DMS 273 (cell line): Measurements from ENCODE around the gene RPL9.
"Not testable (repeated sequence)": the region's sequence is repeated elsewhere in the genome, so short reads cannot be mapped to it uniquely, and the experiment has no call there.

ENCODE experiments used
- DNase-seq: peaks from one replicate; lab custom pipeline; 2025; ENCODE audit not compliant: unreplicated experiment; lab: John Stamatoyannopoulos, UW

Gene RPL9

GRCh38 chr4:39427520-39428114 lies 31.1 kb downstream of the RPL9 start:
- DNase-seq: no peak

DNA sequence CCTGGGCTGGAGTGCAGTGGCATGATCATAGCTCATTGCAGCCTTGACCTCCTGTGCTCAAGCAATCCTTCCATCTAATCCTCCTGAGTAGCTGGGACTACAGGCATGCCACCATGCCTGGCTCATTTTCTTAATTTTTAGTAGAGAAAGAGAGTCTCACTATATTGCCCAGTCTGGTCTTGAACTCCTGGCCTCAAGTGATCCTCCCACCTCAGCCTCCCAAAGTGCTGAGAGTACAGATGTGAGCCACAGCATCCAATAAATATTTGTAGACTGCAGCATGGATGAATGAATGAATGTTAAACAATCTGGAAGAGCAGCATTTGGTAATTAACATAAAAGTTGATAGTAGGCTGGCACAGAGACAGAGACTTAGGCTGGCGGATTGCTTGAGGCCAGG lies 32.0 kb downstream of the RPL9 start:
- DNase-seq: no peak

- DNase-seq: not testable (repeated sequence)
Observed at GRCh38 chr4:39425297-39425696, 33.4 kb downstream of the RPL9 start.

GRCh38 chr4:39422247-39422646 lies 36.5 kb downstream of the RPL9 start:
- no peak for DNase-seq

DNA sequence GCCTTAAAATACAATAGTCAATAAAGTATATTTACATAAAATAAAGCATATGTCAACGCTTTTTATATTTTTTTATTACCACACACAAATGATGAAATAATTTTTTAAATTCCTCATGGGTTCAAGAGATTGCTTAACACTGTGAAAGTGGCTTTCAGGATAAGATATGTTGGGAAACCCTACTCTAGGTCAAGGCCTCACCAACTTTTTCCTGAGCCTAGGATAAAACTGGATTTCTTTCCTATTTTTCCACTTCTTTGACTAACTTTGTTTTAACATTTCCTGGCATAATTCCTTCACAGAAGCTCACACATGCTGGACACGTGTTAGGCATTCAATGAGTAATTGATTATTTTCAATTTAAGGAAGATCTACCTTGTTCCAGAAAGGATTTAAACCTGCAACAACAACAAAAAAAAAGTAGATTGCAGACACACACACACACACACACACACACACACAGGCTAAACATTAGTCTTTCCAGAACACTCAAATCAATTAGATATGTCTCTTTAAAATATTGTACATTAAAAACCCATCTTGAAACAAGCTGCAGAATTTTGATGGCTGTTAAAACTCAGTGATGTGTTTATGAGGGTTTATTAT lies 42.9 kb downstream of the RPL9 start:
- DNase-seq: no peak

- not testable (repeated sequence) for DNase-seq
Observed at GRCh38 chr4:39411561-39411960, 47.2 kb downstream of the RPL9 start.

GRCh38 chr4:39410415-39410814 lies 48.3 kb downstream of the RPL9 start:
- no peak for DNase-seq

GRCh38 chr4:39407584-39407885 lies 51.2 kb downstream of the RPL9 start:
- no peak for DNase-seq

DNA sequence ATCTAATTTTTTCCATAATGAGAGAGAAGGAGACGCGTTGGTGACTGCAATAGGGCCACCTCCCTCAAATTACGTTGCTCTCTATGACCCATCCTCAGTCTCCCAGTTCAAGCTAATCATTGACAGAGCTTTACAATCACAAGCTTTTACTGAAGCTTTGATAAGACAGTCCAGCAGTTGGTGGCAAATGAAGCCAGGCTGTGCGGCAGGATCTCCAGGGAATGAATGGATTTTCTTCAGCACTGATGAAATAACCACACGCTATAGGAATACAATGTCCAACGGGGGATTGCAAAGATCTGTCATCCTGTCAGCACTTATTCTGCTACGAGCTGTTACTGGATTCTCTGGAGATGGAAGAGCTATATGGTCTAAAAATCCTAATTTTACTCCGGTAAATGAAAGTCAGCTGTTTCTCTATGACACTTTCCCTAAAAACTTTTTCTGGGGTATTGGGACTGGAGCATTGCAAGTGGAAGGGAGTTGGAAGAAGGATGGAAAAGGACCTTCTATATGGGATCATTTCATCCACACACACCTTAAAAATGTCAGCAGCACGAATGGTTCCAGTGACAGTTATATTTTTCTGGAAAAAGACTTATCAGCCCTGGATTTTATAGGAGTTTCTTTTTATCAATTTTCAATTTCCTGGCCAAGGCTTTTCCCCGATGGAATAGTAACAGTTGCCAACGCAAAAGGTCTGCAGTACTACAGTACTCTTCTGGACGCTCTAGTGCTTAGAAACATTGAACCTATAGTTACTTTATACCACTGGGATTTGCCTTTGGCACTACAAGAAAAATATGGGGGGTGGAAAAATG lies 51.7 kb downstream of the RPL9 start, which contains the start of gene KLB:
TSS of gene KLB (plus strand) at position 168 of the 821 bp plus-strand sequence. CDS start at position 188, 20 bp downstream.
- DNase-seq: no peak
